MCF 10A (cell line): ENCODE data around the gene ACYP2. TPM values are rescaled to one million over a fixed set of nuclear protein-coding genes. Genes with fewer than 3 reads are reported as not detected.

Experiments
- BruUV-seq: library from RNA; stranded (reverse); fragments of 400-500 nt; replicated peaks from 2 replicates; lab custom pipeline; 2021; lab: Mats Ljungman, UMichigan
- CTCF ChIA-PET: fragments of 300-600 bp; sonication (Branson Sonifier 250); formaldehyde crosslinking; extraction: SDS; loops from one replicate; lab custom pipeline; 2021; ENCODE audit warnings: antibody characterized with exemption, inconsistent platforms; lab: Yijun Ruan, JAX
- POLR2A ChIA-PET: fragments of 300-600, 350-650 bp; sonication (Branson Sonifier 250); formaldehyde crosslinking; extraction: SDS; loops from one replicate; lab custom pipeline; 2020; ENCODE audit warnings: antibody characterized with exemption, inconsistent platforms; lab: Yijun Ruan, JAX
- DNase-seq: peaks from one replicate; pipeline ENCODE4 v3.0.0-alpha.2; 2018; ENCODE audit not compliant: unreplicated experiment
- H3K27ac Mint-ChIP-seq: one replicate; pipeline ENCODE4 v1.8.0; 2022; ENCODE audit warnings: mild to moderate bottlenecking, low read depth, mixed read lengths; ENCODE audit not compliant: unreplicated experiment
- H3K27me3 Mint-ChIP-seq: one replicate; pipeline ENCODE4 v1.8.0; 2022; ENCODE audit warnings: mixed read lengths; ENCODE audit not compliant: insufficient read depth, unreplicated experiment
- H3K36me3 Mint-ChIP-seq: one replicate; pipeline ENCODE4 v1.8.0; 2022; ENCODE audit warnings: mild to moderate bottlenecking, moderate library complexity, mixed read lengths; ENCODE audit not compliant: insufficient read depth, unreplicated experiment
- H3K4me1 Mint-ChIP-seq: one replicate; pipeline ENCODE4 v1.8.0; 2022; ENCODE audit warnings: mixed read lengths; ENCODE audit not compliant: insufficient read depth, unreplicated experiment
- H3K4me3 Mint-ChIP-seq: one replicate; pipeline ENCODE4 v1.8.0; 2022; ENCODE audit warnings: mild to moderate bottlenecking, moderate library complexity, mixed read lengths; ENCODE audit not compliant: unreplicated experiment
- H3K9me3 Mint-ChIP-seq: one replicate; pipeline ENCODE4 v1.8.0; 2022; ENCODE audit warnings: mixed read lengths; ENCODE audit not compliant: unreplicated experiment
- intact Hi-C: fragments of 100-400 bp; cut with micrococcal nuclease; formaldehyde crosslinking; loops from 2 replicates; pipeline ENCODE4 v1.14.1; 2022
- total RNA-seq: library from RNA; stranded (reverse); gene quantifications from 2 replicates; pipeline ENCODE4 v1.2.3, GENCODE V29; 2022
- TF ChIP-seq, protein P1 (sequence below): fragments of 200-600 bp; IDR thresholded peaks from one replicate; pipeline ENCODE4 v1.8.0; 2022; ENCODE audit warnings: antibody characterized with exemption, mild to moderate bottlenecking; ENCODE audit not compliant: unreplicated experiment

Gene ACYP2
- total RNA-seq, 1 experiment from 2014 or later: 14.3 TPM

- Mint-ChIP-seq H3K27me3 (no peaks in the 10 kb centered on the region), H3K27ac (no peak overlapping the region), H3K36me3 (peaks cover 5% of the 10 kb centered on the region), H3K4me3 (no peak overlapping the region), H3K4me1 (no peaks in the 10 kb centered on the region), H3K9me3 (no peaks in the 10 kb centered on the region)
- intact Hi-C loops: no loop called here
- ChIA-PET POLR2A (no interaction called here), CTCF (interaction anchor here (0.6 kb wide), 1 partner anchor 107 kb away, joined by 3 read pairs; no protein-coding TSS in a partner anchor)
- BruUV-seq: no TSS peak
- no peak for DNase-seq
- TF ChIP-seq, protein P1, sequence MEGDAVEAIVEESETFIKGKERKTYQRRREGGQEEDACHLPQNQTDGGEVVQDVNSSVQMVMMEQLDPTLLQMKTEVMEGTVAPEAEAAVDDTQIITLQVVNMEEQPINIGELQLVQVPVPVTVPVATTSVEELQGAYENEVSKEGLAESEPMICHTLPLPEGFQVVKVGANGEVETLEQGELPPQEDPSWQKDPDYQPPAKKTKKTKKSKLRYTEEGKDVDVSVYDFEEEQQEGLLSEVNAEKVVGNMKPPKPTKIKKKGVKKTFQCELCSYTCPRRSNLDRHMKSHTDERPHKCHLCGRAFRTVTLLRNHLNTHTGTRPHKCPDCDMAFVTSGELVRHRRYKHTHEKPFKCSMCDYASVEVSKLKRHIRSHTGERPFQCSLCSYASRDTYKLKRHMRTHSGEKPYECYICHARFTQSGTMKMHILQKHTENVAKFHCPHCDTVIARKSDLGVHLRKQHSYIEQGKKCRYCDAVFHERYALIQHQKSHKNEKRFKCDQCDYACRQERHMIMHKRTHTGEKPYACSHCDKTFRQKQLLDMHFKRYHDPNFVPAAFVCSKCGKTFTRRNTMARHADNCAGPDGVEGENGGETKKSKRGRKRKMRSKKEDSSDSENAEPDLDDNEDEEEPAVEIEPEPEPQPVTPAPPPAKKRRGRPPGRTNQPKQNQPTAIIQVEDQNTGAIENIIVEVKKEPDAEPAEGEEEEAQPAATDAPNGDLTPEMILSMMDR: no peak
Observed at GRCh38 chr2:54249629-54250028, 134.2 kb downstream of the ACYP2 start.

- H3K27ac Mint-ChIP-seq: no peak overlapping the region
- H3K27me3 Mint-ChIP-seq: no peaks in the 10 kb centered on the region
- POLR2A ChIA-PET: no interaction called here
- H3K4me1 Mint-ChIP-seq: no peaks in the 10 kb centered on the region
- CTCF ChIA-PET: no interaction called here
- peaks cover 5% of the 10 kb centered on the region for H3K36me3 Mint-ChIP-seq
- TF ChIP-seq, protein P1: no peak
- intact Hi-C loops: no loop called here
- no peak for DNase-seq
- no TSS peak for BruUV-seq
- no peak overlapping the region for H3K4me3 Mint-ChIP-seq
- H3K9me3 Mint-ChIP-seq: no peaks in the 10 kb centered on the region
Observed at GRCh38 chr2:54254180-54254579, 138.8 kb downstream of the ACYP2 start.

GRCh38 chr2:54255230-54256090 is 140.0 kb downstream of the ACYP2 start:
- H3K4me3 Mint-ChIP-seq: no peak overlapping the region
- POLR2A ChIA-PET: no interaction called here
- H3K4me1 Mint-ChIP-seq: no peaks in the 10 kb centered on the region
- CTCF ChIA-PET: interaction anchor here (1.0 kb wide), 1 partner anchor 33 kb away, joined by 4 read pairs; no protein-coding TSS in a partner anchor
- no peaks in the 10 kb centered on the region for H3K9me3 Mint-ChIP-seq
- TF ChIP-seq, protein P1: no peak
- no peak overlapping the region for H3K27ac Mint-ChIP-seq
- no TSS peak for BruUV-seq
- peaks cover 5% of the 10 kb centered on the region for H3K36me3 Mint-ChIP-seq
- intact Hi-C loops: no loop called here
- no peaks in the 10 kb centered on the region for H3K27me3 Mint-ChIP-seq
- DNase-seq: no peak

- POLR2A ChIA-PET: interaction anchor here (0.7 kb wide), 1 partner anchor 73 kb away, joined by 3 read pairs; no protein-coding TSS in a partner anchor
- no TSS peak for BruUV-seq
- H3K9me3 Mint-ChIP-seq: no peaks in the 10 kb centered on the region
Observed at GRCh38 chr2:54256091-54256694, 140.8 kb downstream of the ACYP2 start, which contains the start of gene TSPYL6. TSS of gene TSPYL6 (minus strand) at chr2:54256229. CDS start at chr2:54256151, 78 bp downstream.

More at GRCh38 chr2:54256091-54256694, 140.8 kb downstream of the ACYP2 start, which contains the start of gene TSPYL6:
- intact Hi-C loops: no loop called here
- no peak for DNase-seq
- CTCF ChIA-PET: no interaction called here
- H3K4me1 Mint-ChIP-seq: no peaks in the 10 kb centered on the region
- peaks cover 5% of the 10 kb centered on the region for H3K36me3 Mint-ChIP-seq
- TF ChIP-seq, protein P1: no peak
- H3K27ac Mint-ChIP-seq: no peak within 1 kb of the TSS
- no peaks in the 10 kb centered on the region for H3K27me3 Mint-ChIP-seq
- no peak within 1 kb of the TSS for H3K4me3 Mint-ChIP-seq
